HG03432 (cell line): ENCODE results near the gene UNC5A.

ENCODE experiments used
- ATAC-seq: cut with Tn5 transposase; IDR thresholded peaks from one replicate; pipeline ENCODE4 v1.9.1; 2021; ENCODE audit warnings: mild to moderate bottlenecking, moderate library complexity; ENCODE audit not compliant: unreplicated experiment

Gene UNC5A

DNA sequence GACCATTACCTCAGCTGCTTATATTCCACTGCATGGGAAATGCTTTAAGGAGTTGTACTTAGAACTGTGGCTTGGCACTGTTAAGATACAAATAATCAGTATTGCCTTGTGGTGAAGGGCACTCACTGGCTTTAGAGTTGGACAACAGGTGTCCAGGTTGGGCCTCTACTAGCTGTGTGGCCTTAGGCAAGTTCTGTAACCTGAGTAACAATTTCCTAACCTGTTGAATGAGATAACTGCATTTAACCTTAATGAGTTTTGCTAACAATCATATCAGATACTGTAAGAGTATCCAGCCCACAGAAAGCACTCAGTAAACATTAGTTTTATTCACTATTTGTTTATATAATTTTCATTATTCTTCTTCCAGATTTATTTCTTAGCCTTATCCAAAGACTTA is 106.0 kb downstream of the UNC5A start:
- no peak for ATAC-seq

DNA sequence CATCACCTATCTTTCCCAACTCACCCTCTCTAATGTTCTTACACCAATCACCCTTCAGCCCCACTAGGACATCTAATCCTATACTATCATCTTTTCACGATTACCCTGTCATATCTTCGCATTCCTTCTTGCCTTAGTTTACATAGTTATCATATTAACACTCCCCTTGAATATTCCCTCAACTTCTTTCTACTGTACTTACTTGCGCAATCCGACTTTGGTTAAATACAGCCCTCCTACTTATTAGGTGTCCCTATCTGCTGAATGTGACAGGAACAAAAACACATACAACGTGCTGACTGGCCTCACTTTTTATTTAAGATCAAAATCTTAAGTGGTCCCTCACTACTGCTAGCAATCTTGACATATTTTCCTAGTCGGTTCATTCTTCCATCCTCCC is 108.3 kb downstream of the UNC5A start:
- ATAC-seq = no peak

DNA sequence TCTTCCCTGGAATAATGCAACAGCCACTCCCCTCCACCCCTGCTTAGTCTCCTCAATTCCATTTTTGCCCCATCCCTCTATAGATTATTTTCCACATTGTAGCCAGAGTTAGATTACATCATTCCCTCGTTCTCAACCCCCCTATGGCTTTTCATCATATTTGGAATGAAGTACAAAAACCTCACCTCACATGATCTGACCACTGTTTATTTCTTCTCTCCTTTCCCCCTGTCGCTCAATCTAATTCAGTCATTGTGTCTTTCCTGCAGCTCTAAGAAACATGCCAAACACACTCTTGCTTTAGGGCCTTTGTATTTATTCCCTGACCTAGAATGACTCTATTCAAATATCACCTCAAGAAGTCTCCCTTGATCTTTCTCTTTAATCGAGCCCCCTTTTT is 111.4 kb downstream of the UNC5A start:
- no peak for ATAC-seq

DNA sequence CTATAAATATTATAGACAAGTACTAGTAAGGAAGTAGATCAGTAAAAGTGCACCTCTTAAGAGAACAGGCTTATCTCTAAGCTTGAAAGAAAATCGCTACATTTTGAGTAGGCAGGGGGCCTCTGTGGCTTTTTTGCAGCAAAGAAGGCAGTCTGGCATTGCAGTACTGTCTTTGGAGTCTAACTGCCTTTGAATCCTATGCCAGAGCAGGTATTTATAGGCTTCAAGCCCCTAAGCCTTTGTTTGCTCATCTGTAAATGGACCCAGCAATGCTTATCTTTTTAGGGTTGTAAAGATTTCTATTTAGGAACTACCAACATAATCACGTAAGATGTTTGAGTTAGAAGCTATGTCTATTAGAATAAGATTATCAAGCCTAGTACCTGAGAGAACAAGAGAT is 112.5 kb downstream of the UNC5A start:
- no peak for ATAC-seq

DNA sequence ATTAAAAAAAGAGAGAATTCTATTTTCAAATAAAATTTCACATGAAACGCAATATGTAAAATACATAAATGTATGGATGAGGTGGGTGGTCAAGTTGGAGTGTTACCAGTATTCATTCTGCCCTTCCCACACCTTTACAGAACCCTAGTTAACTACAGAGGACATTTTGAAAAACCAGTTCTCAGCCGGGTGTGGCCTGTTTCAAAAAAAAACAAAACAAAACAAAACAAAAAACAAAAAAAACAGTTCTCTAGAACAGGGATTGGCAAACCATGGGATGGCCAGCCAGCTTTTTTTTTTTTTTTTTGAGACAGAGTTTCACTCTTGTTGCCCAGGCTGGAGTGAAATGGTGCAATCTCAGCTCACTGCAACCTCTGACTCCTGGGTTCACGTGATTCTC is 117.2 kb downstream of the UNC5A start:
- ATAC-seq = no peak

DNA sequence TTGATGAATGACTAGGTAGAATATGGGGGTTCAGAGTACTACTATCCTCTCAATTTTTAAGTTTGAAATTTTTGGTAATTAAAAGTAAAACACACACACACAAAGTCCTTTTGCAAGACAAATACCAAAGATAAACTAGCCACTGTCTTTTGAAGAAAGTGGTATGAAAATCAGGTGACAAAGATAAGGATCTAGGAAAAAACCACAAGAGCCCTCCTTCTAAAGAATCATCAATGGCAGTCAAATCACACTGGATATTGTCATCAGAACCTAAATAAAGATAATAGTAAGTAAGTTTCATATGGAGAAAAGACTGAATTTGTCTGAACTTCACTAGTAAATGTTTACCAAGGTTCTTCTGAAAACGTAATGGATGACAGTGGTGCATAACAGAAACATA is 119.3 kb downstream of the UNC5A start:
- ATAC-seq = no peak
